BE2C (cell line): ENCODE results near the gene TANC2.

Experiments used
- DNase-seq: peaks from one replicate; pipeline ENCODE4 v3.0.0-alpha.2; 2020
- H3K27me3 ChIP-seq: fragments of 250-450 bp; sonication (Bioruptor Pico); 2 replicates; pipeline ENCODE4 v1.5.1; 2020; ENCODE audit warnings: mild to moderate bottlenecking
- H3K36me3 ChIP-seq: fragments of 250-450 bp; sonication (Bioruptor Pico); 2 replicates; pipeline ENCODE4 v1.5.1; 2020; ENCODE audit warnings: mild to moderate bottlenecking
- H3K4me1 ChIP-seq: fragments of 250-450 bp; sonication (Bioruptor Pico); 2 replicates; pipeline ENCODE4 v1.5.1; 2020
- H3K4me3 ChIP-seq: 2 replicates; pipeline ENCODE4 v1.5.1; 2011; ENCODE audit warnings: low read depth, low read length
- H3K9me3 ChIP-seq: fragments of 250-450 bp; sonication (Bioruptor Pico); 2 replicates; pipeline ENCODE4 v1.5.1; 2020
- TF ChIP-seq, protein P1 (sequence below): IDR thresholded peaks from 2 replicates; pipeline ENCODE4 v1.5.1; 2012; ENCODE audit warnings: mild to moderate bottlenecking, low read depth, low read length

TANC2 gene

DNA sequence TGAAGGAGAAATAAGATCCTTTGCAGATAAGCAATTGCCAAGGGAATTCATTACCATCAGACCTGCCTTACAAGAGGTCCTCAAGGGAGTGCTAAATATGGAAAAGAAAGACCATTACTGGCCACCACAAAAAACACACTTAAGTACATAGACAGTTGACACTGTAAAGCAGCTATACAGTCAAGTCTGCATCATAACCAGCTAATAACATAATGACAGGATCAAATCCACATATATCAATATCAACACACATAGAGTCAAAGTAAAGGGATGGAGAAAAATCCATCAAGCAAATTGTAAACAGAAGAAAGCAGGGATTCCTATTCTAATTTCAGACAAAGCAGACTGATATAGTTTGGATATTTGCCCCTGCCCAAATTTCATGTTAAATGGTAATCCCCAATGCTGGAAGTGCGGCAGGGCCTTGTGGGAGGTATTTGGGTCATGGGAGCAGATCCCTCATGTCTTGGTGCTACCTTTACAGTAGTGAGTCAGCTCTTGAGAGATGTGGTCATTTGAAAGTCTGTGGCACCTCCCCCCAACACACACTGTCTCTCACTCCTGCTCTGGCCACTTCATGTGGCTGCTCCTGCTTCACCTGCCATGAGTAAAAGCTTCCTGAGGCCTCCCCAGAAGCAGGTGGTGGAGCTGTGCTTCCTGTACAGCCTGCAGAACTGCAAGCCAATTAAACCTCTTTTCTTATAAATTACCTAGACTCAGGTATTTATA, 32.8 kb downstream of the TANC2 start:
- Histone ChIP-seq H3K9me3 (no peaks in the 10 kb centered on the region), H3K4me3 (no peak overlapping the region), H3K36me3 (peaks cover 8% of the 10 kb centered on the region), H3K27me3 (no peaks in the 10 kb centered on the region), H3K4me1 (peaks cover 15% of the 10 kb centered on the region)
- TF ChIP-seq, protein P1, sequence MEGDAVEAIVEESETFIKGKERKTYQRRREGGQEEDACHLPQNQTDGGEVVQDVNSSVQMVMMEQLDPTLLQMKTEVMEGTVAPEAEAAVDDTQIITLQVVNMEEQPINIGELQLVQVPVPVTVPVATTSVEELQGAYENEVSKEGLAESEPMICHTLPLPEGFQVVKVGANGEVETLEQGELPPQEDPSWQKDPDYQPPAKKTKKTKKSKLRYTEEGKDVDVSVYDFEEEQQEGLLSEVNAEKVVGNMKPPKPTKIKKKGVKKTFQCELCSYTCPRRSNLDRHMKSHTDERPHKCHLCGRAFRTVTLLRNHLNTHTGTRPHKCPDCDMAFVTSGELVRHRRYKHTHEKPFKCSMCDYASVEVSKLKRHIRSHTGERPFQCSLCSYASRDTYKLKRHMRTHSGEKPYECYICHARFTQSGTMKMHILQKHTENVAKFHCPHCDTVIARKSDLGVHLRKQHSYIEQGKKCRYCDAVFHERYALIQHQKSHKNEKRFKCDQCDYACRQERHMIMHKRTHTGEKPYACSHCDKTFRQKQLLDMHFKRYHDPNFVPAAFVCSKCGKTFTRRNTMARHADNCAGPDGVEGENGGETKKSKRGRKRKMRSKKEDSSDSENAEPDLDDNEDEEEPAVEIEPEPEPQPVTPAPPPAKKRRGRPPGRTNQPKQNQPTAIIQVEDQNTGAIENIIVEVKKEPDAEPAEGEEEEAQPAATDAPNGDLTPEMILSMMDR = no peak
- DNase-seq = no peak

DNA sequence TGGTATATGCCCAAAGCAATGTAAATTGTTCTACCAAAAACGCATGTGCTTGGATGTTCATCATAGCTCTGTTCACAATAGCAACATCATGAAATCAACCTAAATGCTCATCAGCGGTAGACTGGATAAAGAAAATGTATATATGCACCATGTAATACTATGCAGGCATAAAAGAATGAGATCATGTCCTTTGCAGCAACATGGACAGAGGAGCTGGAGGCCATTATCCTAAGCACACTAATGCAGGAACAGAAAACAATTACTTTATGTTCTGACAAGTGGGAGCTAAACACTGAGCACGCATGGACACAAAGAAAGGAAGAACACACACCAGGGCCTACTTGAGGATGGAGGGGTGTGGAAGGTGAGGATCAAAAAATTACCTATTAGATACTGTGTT, 33.7 kb downstream of the TANC2 start:
- peaks cover 8% of the 10 kb centered on the region for H3K36me3 ChIP-seq
- TF ChIP-seq, protein P1 = no peak
- H3K4me1 ChIP-seq = peaks cover 15% of the 10 kb centered on the region
- DNase-seq = no peak
- H3K27me3 ChIP-seq = no peaks in the 10 kb centered on the region
- no peak overlapping the region for H3K4me3 ChIP-seq
- H3K9me3 ChIP-seq = no peaks in the 10 kb centered on the region

DNA sequence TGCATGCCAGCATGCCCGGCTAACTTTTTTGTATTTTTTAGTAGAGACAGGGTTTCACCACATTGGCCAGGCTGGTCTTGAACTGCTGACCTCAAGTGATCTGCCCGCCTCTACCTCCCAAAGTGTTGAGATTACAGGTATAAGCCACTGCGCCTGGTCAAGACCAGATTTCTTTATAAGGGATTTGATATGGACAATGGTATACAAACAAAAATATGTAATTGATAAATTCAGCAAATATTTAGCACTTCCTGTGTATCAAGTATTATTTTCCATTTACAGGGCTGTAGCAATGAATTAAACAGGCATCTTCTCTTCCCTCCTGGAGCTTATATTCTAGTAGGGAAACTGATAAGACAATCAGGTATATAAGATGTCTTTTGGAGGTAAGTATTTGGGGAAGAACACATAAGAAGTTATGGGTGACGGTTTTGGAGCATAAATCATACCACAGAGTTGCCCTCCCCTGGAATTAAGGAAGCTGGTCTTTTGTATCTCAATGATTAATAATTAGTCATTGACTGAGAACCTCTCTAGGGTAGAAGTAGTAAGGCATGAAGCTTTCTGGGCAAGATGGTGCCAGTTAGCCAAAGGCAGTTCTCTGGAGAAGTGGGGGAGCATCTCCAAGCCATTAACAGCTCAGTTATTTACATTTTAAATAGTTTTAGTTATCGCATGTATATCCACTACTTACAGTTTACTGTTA, 35.8 kb downstream of the TANC2 start:
- TF ChIP-seq, protein P1 = no peak
- no peak for DNase-seq
- H3K36me3 ChIP-seq = peaks cover 8% of the 10 kb centered on the region

GRCh38 chr17:63002625-63003024, 36.6 kb downstream of the TANC2 start:
- no peak overlapping the region for H3K4me3 ChIP-seq
- peaks cover 15% of the 10 kb centered on the region for H3K4me1 ChIP-seq
- DNase-seq = no peak
- H3K36me3 ChIP-seq = peaks cover 8% of the 10 kb centered on the region
- no peaks in the 10 kb centered on the region for H3K9me3 ChIP-seq
- H3K27me3 ChIP-seq = no peaks in the 10 kb centered on the region
- TF ChIP-seq, protein P1 = no peak

More for the DNA sequence above, 35.8 kb downstream of the TANC2 start:
- no peak overlapping the region for H3K4me3 ChIP-seq
- H3K27me3 ChIP-seq = no peaks in the 10 kb centered on the region
- no peaks in the 10 kb centered on the region for H3K9me3 ChIP-seq
- H3K4me1 ChIP-seq = peaks cover 15% of the 10 kb centered on the region

- Histone ChIP-seq H3K36me3 (peaks cover 20% of the 10 kb centered on the region), H3K4me3 (no peak overlapping the region), H3K27me3 (no peaks in the 10 kb centered on the region), H3K4me1 (no peaks in the 10 kb centered on the region), H3K9me3 (no peaks in the 10 kb centered on the region)
- no peak for DNase-seq
- TF ChIP-seq, protein P1 = no peak
These were observed 49.8 kb downstream of the TANC2 start for GRCh38 chr17:63015824-63016223.
